HG03196 (cell line): ENCODE results near the gene AIMP2.
"Not testable (repeated sequence)": the region's sequence is repeated elsewhere in the genome, so short reads cannot be mapped to it uniquely, and the experiment has no call there.

Experiments
- ATAC-seq: cut with Tn5 transposase; IDR thresholded peaks from one replicate; pipeline ENCODE4 v1.9.1; 2021; ENCODE audit not compliant: unreplicated experiment

Gene AIMP2

GRCh38 chr7:6026011-6026819, 17.1 kb downstream of the AIMP2 start:
- ATAC-seq, result peak; percentile 68

- no peak for ATAC-seq
Measured at GRCh38 chr7:6026820-6027311, 17.8 kb downstream of the AIMP2 start.

GRCh38 chr7:6027806-6028365, 18.8 kb downstream of the AIMP2 start:
- ATAC-seq, result no peak

- no peak for ATAC-seq
Measured at GRCh38 chr7:6028563-6028962, 19.5 kb downstream of the AIMP2 start.

GRCh38 chr7:6030988-6031387, 21.9 kb downstream of the AIMP2 start, which contains the start of gene ANKRD61:
ANKRD61 (plus strand) TSS chr7:6031376; CDS start chr7:6031376, 0 bp downstream.
- ATAC-seq, result no peak

GRCh38 chr7:6031567-6031966, 22.5 kb downstream of the AIMP2 start:
- ATAC-seq, result no peak

GRCh38 chr7:6032167-6032566, 23.1 kb downstream of the AIMP2 start:
- ATAC-seq, result no peak

GRCh38 chr7:6032641-6033040, 23.6 kb downstream of the AIMP2 start:
- no peak for ATAC-seq

- no peak for ATAC-seq
Measured at GRCh38 chr7:6035165-6035564, 26.1 kb downstream of the AIMP2 start.

GRCh38 chr7:6035686-6036085, 26.6 kb downstream of the AIMP2 start:
- no peak for ATAC-seq

- no peak for ATAC-seq
Measured at GRCh38 chr7:6049780-6050179, 40.7 kb downstream of the AIMP2 start.

GRCh38 chr7:6051185-6051584, 42.1 kb downstream of the AIMP2 start:
- not testable (repeated sequence) for ATAC-seq

GRCh38 chr7:6056616-6057015, 47.5 kb downstream of the AIMP2 start:
- ATAC-seq, result no peak

GRCh38 chr7:6057316-6058129, 48.5 kb downstream of the AIMP2 start:
- no peak for ATAC-seq

- not testable (repeated sequence) for ATAC-seq
Measured at GRCh38 chr7:6059941-6060340, 50.9 kb downstream of the AIMP2 start.

GRCh38 chr7:6071406-6071805, 62.3 kb downstream of the AIMP2 start:
- ATAC-seq, result peak; percentile 80
